ENCODE data around the gene HOOK1.

DNA sequence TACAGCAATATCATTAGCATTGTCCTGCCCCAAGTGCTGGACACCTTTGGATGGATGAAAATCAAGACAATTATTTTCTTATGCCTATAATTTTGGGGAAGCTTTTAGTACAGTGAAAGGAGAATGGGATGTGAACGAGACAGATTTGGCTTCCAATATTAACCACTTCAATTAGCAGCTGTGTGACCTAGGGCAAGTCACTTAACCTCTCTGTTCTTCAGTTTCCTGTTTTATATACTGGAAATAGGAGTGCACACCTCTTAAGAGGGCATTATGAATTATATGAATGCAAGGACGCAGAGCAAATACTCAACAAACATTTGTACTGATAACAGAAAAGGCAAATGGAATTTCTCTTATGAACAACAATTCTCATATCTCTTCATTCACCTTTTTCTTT is 93.3 kb downstream of the HOOK1 start:
- TF ChIP-seq POLR2AphosphoS5 (IDR thresholded peaks at IDR 0.05; ENCODE audit: low read depth, low read length) (no peak), SIN3A (IDR thresholded peaks at IDR 0.05; ENCODE audit: borderline replicate concordance, insufficient read depth, low read length) (no peak)

Measured in PFSK-1 (cell line).